Naive B cell (primary cell): Measurements from ENCODE around the gene KLHDC4. TPM values are rescaled to one million over a fixed set of nuclear protein-coding genes. Genes with fewer than 3 reads are reported as not detected.
"Not testable (repeated sequence)": the region's sequence is repeated elsewhere in the genome, so short reads cannot be mapped to it uniquely, and the experiment has no call there.

ENCODE experiments used
- ATAC-seq, 2 donors: fragments of 150-1000 bp; cut with Tn5 transposase; 2 replicates each; pipeline ENCODE4 v1.10.0; 2021; ENCODE audit warnings: low read depth in 2 of 2, mild to moderate bottlenecking in 2 of 2, moderate library complexity in 2 of 2
- DNase-seq: peaks from one replicate; pipeline ENCODE4 v3.0.0; 2022
- H3K27ac Mint-ChIP-seq, 6 donors: one replicate each; pipeline ENCODE4 v1.8.0; 2020 to 2022; ENCODE audit warnings: mild to moderate bottlenecking in 6 of 6, mixed read lengths in 6 of 6, moderate library complexity in 5 of 6, inconsistent platforms in 2 of 6
- H3K27me3 Mint-ChIP-seq, 3 donors: one replicate each; pipeline ENCODE4 v1.8.0; 2021 to 2022; ENCODE audit warnings: mixed read lengths in 3 of 3, mild to moderate bottlenecking in 1 of 3
- H3K36me3 Mint-ChIP-seq, 2 donors: one replicate each; pipeline ENCODE4 v1.8.0; 2020 to 2022; ENCODE audit warnings: mixed read lengths in 2 of 2, inconsistent platforms in 1 of 2, mild to moderate bottlenecking in 1 of 2
- H3K4me1 Mint-ChIP-seq, 3 donors: one replicate each; pipeline ENCODE4 v1.8.0; 2020 to 2022; ENCODE audit warnings: mixed read lengths in 3 of 3, inconsistent platforms in 1 of 3, mild to moderate bottlenecking in 1 of 3, moderate library complexity in 1 of 3
- H3K4me3 Mint-ChIP-seq, 8 donors: one replicate each; pipeline ENCODE4 v1.8.0; 2020 to 2022; ENCODE audit warnings: mild to moderate bottlenecking in 8 of 8, mixed read lengths in 8 of 8, moderate library complexity in 8 of 8, inconsistent platforms in 2 of 8
- H3K9me3 Mint-ChIP-seq, 7 donors: one replicate each; pipeline ENCODE4 v1.8.0; 2020 to 2022; ENCODE audit warnings: mixed read lengths in 7 of 7, mild to moderate bottlenecking in 5 of 7, inconsistent platforms in 2 of 7, moderate library complexity in 1 of 7
- polyA plus RNA-seq, 6 donors: library from polyadenylated mRNA; unstranded; fragments of 300-500 nt; fragmentation: Illumina TruSeq; gene quantifications; one replicate each; pipeline ENCODE4 v1.2.3, GENCODE V29; 2021; ENCODE audit warnings: low read depth in 6 of 6

The KLHDC4 gene
- polyA plus RNA-seq, 6 donors from 2014 or later = 15.9 to 25.5 (median 20.0) TPM

DNA sequence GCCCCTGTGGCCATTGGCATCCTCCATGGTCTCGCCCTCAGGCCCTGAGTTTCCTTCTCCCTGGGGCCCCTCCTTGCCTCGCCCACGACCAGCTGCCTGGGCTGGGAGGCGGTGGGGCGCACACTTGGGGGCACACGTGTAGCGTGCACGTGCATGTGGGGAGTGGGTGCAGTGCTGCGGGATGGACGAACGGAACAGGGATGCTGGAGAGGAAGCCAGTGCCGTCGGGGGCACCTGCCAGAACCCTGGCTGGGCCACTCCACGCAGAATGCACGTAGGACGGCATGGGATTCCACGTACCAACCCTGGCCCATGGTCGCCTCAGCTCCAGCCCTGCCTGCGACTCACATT, 80.4 kb downstream of the KLHDC4 start:
- H3K4me3 Mint-ChIP-seq = no peak overlapping the region
- peaks cover 7 to 16% (median 14%) of the 10 kb centered on the region in 3 donors for H3K27me3 Mint-ChIP-seq
- no peaks in the 10 kb centered on the region for H3K36me3 Mint-ChIP-seq
- peaks cover 0 to 6% (median 3%) of the 10 kb centered on the region in 3 donors for H3K4me1 Mint-ChIP-seq
- H3K27ac Mint-ChIP-seq = no peak overlapping the region
- DNase-seq (no peak), ATAC-seq (no peak)
- H3K9me3 Mint-ChIP-seq = no peaks in the 10 kb centered on the region

DNA sequence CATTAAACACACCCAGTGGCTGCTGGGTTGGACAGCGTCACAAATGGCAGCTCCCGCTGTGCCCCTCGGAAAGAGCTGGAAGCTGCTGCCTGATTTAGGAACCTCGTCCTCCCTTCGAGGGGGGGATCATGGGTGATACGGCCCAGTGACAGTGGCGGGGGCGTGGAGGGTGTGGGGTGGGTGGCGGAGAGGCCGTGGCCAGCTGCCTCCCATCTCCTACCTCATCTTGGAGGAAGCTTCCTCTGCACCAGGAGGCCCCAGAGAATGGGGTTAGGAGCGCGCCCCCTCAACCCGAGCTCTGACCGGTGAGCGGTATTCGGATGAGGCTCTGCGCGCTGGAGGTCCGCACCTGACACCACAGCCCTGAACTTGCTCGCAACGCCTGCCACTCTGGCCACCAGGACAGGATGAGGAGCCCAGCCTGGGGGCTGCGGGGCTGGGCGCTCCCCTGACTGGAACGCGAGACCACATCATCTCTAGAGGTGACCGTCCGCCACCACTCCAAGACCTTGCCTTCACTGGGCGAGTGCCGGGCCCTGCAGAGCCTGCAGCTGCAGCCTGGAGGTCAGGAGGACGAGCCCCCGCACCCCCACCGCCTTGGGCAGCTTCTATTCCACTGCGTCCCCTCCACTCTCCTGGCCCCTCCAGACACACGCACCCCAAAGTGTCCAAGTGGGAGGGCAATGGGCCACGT, 80.9 kb downstream of the KLHDC4 start:
- no peak overlapping the region for H3K4me3 Mint-ChIP-seq
- H3K27ac Mint-ChIP-seq = no peak overlapping the region
- peaks cover 0 to 6% (median 3%) of the 10 kb centered on the region in 3 donors for H3K4me1 Mint-ChIP-seq
- no peaks in the 10 kb centered on the region for H3K9me3 Mint-ChIP-seq
- ATAC-seq = no peak
- H3K27me3 Mint-ChIP-seq = peaks cover 7 to 16% (median 15%) of the 10 kb centered on the region in 3 donors
- no peaks in the 10 kb centered on the region for H3K36me3 Mint-ChIP-seq
- DNase-seq = no peak

DNA sequence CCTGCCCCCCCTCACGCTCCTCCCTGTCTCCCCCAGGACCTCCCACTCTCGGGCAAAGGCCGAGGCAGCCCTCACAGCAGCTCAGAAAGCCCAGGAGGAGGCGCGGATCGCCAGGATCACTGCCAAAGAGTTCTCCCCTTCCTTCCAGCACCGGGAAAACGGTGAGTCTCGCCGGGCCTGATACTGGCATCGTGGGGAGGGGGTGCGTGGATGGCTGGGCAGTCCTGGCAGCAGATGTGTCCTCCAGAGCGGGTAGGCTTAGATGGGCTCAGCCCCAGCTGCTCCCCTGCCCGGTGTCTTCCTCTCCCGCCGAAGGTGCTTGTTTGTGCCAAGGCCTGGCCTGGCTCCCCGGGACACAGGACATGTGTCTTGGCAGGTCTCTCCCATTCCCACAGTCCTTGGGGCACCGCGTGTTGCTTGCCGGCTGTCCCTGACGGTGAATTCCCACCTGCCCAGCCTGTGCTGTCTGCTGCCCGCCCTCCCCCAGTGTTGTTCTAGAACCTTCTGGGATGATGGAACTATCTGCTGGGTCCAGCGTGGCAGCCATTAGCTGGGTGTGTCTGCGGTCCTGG, 81.6 kb downstream of the KLHDC4 start:
- ATAC-seq = no peak
- Mint-ChIP-seq H3K27ac (no peak overlapping the region), H3K4me3 (no peak overlapping the region)

DNA sequence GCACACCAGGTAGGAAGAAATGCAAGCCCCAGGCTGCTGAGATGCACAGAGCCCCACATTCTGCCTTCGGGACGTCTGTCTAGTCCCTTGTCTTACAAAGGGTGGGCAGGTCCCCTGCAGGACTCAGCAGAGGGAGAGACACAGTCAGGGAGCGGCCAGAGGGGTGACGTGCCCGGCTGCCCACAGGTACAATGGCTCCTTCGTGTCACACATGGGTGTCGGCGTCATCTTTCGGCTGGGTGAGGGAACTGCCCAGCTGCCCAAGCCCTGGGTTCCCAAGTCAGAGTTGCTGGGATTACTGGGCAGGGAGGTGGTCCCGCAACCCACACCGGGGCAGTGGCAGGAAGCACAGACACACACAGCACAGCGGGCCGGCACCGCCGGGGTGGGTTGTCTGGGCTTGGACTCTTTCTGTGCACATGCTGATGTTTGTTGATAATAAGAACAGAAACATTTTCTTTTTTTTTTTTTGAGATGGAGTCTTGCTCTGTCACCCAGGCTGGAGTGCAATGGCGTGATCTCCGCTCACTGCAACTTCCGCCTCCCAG, 82.9 kb downstream of the KLHDC4 start:
- no peaks in the 10 kb centered on the region for H3K36me3 Mint-ChIP-seq

More for the DNA sequence above, 81.6 kb downstream of the KLHDC4 start:
- no peaks in the 10 kb centered on the region for H3K36me3 Mint-ChIP-seq
- H3K27me3 Mint-ChIP-seq = peaks cover 7 to 16% (median 15%) of the 10 kb centered on the region in 3 donors
- DNase-seq = no peak
- H3K9me3 Mint-ChIP-seq = no peaks in the 10 kb centered on the region
- peaks cover 0 to 6% (median 3%) of the 10 kb centered on the region in 3 donors for H3K4me1 Mint-ChIP-seq

DNA sequence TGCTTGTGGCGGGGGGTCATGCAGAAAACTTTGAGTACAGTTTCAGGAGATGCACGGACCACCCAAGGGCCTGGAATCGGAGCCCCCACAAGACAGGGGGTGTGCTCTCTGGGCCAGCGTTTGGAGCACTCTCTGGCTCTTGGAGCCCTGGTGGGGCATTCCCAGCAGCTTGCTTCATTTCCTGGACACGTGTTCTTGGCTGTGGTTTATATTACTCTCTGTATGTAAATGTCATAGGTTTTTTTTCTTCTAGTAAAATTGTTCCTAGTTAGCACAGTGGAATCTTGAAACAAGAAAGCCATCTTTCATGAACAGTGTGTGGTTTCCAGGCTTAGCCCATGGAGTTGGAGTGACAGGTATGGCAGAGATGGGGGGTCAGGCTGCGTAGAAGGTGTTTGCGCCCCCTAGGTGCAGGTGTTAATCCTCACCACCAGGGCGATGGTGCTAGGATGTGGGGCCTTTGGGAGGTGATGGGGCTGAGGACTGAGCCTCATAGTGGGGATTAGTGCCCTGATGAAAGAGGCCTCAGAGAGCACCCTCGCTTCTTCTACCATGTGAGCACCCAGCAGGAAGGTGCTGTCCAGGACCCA, 83.7 kb downstream of the KLHDC4 start:
- ATAC-seq (peak in 1 of 2 donors; percentile 28), DNase-seq (no peak)
- no peaks in the 10 kb centered on the region for H3K9me3 Mint-ChIP-seq
- peaks cover 7 to 22% (median 11%) of the 10 kb centered on the region in 3 donors for H3K27me3 Mint-ChIP-seq
- no peak overlapping the region for H3K4me3 Mint-ChIP-seq
- peaks cover 0 to 6% (median 3%) of the 10 kb centered on the region in 3 donors for H3K4me1 Mint-ChIP-seq
- no peaks in the 10 kb centered on the region for H3K36me3 Mint-ChIP-seq
- no peak overlapping the region for H3K27ac Mint-ChIP-seq

More for the DNA sequence above, 82.9 kb downstream of the KLHDC4 start:
- DNase-seq (no peak), ATAC-seq (no peak)
- no peak overlapping the region for H3K4me3 Mint-ChIP-seq
- H3K4me1 Mint-ChIP-seq = peaks cover 0 to 6% (median 3%) of the 10 kb centered on the region in 3 donors
- peaks cover 7 to 22% (median 16%) of the 10 kb centered on the region in 3 donors for H3K27me3 Mint-ChIP-seq
- H3K27ac Mint-ChIP-seq = peak overlapping the region in 2 of 6 donors; percentile 28 to 56
- no peaks in the 10 kb centered on the region for H3K9me3 Mint-ChIP-seq

DNA sequence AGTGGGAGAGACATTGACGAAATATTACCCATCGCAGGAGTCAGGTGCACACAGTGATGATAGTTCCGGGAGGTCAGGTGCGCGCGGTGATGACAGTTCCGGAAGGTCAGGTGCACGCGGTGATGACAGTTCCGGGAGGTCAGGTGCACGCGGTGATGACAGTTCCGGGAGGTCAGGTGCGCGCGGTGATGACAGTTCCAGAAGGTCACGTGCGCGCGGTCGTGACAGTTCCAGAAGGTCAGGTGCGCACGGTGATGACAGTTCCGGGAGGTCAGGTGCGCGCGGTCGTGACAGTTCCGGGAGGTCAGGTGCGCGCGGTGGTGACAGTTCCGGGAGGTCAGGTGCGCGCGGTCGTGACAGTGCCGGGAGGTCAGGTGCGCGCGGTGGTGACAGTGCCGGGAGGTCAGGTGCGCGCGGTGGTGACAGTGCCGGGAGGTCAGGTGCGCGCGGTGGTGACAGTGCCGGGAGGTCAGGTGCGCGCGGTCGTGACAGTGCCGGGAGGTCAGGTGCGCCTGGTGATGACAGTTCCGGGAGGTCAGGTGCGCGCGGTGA, 84.7 kb downstream of the KLHDC4 start:
- H3K36me3 Mint-ChIP-seq, H3K9me3 Mint-ChIP-seq, H3K4me3 Mint-ChIP-seq, DNase-seq, ATAC-seq, H3K4me1 Mint-ChIP-seq: not testable (repeated sequence)
- peak overlapping the region in 1 of 6 donors; percentile 67 for H3K27ac Mint-ChIP-seq
- peaks cover 7 to 22% (median 10%) of the 10 kb centered on the region in 3 donors for H3K27me3 Mint-ChIP-seq

DNA sequence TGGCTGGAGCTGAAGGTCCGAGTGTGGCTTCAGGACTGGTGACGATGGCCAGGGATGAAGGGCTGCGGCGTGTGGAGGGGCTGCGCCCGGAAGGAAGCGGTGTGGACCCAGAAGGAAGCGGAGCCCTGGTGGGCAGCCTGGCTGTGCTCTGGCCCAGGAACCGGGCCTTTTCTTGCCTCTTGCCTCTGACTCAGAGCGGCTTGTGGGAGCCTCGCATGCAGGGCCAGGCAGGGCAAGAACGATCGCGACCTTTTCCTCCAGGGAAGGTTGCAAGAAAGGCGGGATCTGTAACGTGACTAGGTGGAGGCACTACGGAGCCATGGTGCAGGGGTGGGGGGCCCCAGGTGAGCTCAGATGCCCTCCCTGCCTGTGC, 85.5 kb downstream of the KLHDC4 start:
- ATAC-seq (no peak), DNase-seq (no peak)
- Mint-ChIP-seq H3K27ac (peak overlapping the region in 1 of 6 donors; percentile 67), H3K4me1 (peaks cover 0 to 6% (median 3%) of the 10 kb centered on the region in 3 donors), H3K4me3 (no peak overlapping the region), H3K9me3 (no peaks in the 10 kb centered on the region), H3K27me3 (peaks cover 4 to 16% (median 16%) of the 10 kb centered on the region in 3 donors), H3K36me3 (no peaks in the 10 kb centered on the region)

DNA sequence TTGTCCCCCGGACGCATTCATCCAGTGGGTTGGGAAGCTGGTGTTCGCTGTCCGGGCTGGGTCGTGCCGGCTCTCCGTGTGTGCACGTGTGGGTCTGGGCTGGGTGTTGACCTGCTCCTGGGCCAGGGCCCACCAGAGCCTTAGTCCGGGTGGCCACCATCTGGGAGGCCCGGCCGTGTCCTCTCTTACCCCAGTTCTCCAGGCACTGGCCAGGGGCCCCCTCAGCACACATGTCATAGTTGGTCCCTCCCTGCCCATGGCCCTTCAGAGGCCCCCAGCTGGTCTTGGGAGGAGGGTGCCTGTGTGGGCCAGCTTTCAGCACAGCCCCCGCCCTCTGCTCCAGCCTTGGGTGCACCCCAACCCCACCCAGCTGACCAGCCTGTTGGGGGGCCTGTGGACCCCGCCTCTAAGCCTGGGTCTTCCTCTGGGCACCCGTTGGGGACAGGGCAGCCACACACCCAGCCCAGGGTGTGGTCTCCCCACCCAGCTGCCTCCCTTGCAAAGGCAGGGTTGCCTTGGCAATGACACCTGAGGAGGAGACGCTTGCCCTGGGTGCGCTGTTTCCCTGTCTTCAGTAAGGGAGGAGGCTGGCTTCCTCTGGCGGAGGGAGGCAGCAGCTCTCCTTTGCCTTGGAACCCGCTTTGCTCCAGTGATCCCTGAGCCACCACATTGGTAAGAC, 86.1 kb downstream of the KLHDC4 start:
- DNase-seq (no peak), ATAC-seq (no peak)
- Mint-ChIP-seq H3K4me3 (no peak overlapping the region), H3K36me3 (no peaks in the 10 kb centered on the region), H3K9me3 (no peaks in the 10 kb centered on the region), H3K4me1 (peaks cover 0 to 6% (median 3%) of the 10 kb centered on the region in 3 donors), H3K27me3 (peaks cover 4 to 18% (median 16%) of the 10 kb centered on the region in 3 donors), H3K27ac (no peak overlapping the region)

DNA sequence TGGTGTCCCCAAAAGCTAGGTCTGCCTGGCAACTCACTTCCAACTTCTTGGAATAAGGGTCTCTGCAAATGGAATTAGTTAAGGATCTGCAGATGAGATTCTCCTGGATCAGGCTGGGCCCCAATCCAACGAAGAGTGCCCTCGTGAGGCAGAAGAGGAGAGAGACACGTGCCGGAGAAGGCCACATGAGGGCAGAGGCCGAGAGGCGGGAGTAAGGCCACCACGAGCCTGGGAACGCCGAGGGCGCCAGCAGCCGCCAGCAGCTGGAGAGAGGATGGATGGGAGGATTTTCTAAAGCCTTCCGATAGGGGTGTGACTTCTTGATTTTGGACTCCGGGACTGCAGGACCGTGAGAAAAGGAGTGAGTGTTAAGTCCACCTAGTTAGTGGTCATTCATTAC, 87.2 kb downstream of the KLHDC4 start:
- ATAC-seq = no peak
- H3K4me1 Mint-ChIP-seq = peaks cover 0 to 6% (median 6%) of the 10 kb centered on the region in 3 donors
- H3K4me3 Mint-ChIP-seq = no peak overlapping the region
- no peaks in the 10 kb centered on the region for H3K9me3 Mint-ChIP-seq
- no peak for DNase-seq
- H3K27ac Mint-ChIP-seq = no peak overlapping the region
- peaks cover 7 to 18% (median 16%) of the 10 kb centered on the region in 3 donors for H3K27me3 Mint-ChIP-seq
- H3K36me3 Mint-ChIP-seq = no peaks in the 10 kb centered on the region

DNA sequence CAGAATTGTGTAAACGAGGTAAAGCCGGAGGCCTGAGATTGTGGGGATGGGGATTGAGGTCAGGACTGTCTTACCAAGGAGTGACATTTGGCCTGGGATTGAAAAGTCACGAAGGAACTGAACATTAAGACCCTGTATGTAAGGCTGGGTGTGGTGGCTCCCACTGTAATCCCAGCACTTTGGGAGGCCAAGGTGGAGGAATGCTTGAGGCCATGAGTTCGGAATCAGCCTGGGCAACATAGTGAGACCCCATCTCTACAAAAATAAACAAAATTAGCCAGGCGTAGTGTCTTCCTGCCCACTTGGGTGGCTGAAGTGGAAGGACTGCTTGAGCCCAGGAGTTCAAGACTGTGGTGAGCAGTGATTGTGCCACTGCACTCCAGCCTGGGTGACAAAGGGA, 88.0 kb downstream of the KLHDC4 start:
- Mint-ChIP-seq H3K27me3 (peaks cover 7 to 16% (median 16%) of the 10 kb centered on the region in 3 donors), H3K27ac (no peak overlapping the region), H3K9me3 (no peaks in the 10 kb centered on the region), H3K36me3 (no peaks in the 10 kb centered on the region), H3K4me1 (peaks cover 0 to 6% (median 6%) of the 10 kb centered on the region in 3 donors), H3K4me3 (no peak overlapping the region)
- DNase-seq = no peak
- ATAC-seq = no peak

DNA sequence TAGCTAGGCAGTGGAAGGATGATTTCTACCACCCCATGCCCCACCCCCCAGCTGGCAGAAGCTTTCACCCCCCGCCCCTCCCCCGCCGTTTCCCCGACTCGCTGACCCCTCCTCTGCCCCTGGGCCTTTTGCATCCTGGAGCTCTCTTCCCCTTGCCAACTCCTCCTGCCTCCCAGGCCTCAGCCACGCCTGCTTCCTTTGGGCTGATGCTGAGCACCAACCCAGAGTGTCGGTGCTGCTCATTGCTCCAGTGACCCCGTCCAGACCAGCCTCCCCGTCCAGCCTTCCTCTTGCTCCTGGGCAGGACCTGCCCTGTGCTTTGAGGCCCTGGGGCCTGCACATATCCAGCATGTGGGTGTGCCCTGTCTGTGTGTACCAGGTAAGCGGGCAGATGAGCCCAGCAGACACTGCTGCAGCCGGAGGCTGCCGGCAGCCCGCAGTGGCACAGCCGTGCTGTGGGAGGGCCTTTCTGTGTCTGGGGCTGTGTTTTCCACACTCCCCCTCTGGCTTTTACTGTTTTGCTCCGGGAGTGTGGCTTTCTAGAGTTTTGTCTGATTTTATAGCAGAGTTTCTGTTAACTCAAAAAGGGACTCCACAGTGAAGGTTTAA, 90.6 kb downstream of the KLHDC4 start:
- ATAC-seq (no peak), DNase-seq (no peak)
- no peak overlapping the region for H3K27ac Mint-ChIP-seq
- H3K4me3 Mint-ChIP-seq = peak overlapping the region in 1 of 8 donors; percentile 9
- H3K36me3 Mint-ChIP-seq = no peaks in the 10 kb centered on the region
- no peaks in the 10 kb centered on the region for H3K9me3 Mint-ChIP-seq
- peaks cover 4 to 8% (median 7%) of the 10 kb centered on the region in 3 donors for H3K27me3 Mint-ChIP-seq
- H3K4me1 Mint-ChIP-seq = peaks cover 0 to 3% (median 0%) of the 10 kb centered on the region in 3 donors

DNA sequence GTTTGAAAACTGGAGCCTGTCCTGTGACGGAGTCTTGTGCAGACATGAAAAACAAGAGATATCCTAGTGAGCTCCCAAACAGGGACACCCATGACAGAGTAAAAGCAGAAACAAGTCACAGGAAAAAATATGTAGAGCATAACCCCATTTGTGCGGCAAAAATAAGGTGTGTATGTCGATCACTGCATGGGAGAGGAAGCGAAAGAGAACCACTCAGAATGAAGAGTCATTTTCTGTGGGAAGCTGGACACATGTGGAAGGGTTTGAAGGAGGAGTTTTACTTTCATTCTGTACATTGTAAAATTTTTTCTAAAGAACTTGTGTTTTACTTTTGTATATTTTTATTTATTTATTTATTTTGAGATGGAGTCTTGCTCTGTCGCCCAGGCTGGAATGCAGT, 91.4 kb downstream of the KLHDC4 start:
- peaks cover 0 to 3% (median 0%) of the 10 kb centered on the region in 3 donors for H3K4me1 Mint-ChIP-seq
- H3K27ac Mint-ChIP-seq = peak overlapping the region in 2 of 6 donors; percentile 48 to 49
- H3K36me3 Mint-ChIP-seq = no peaks in the 10 kb centered on the region
- no peaks in the 10 kb centered on the region for H3K9me3 Mint-ChIP-seq
- ATAC-seq = no peak
- DNase-seq = no peak
- H3K4me3 Mint-ChIP-seq = peak overlapping the region in 1 of 8 donors; percentile 48
- H3K27me3 Mint-ChIP-seq = peaks cover 4 to 11% (median 11%) of the 10 kb centered on the region in 3 donors
